Gastroesophageal sphincter (tissue), 3 donors: ENCODE data around the gene OR6S1.
A peak's percentile ranks its signal among the peaks of the same experiment; 100 is the strongest.

Source experiments
- POLR2A ChIP-seq, 2 donors: fragments of 450-650 bp; IDR thresholded peaks; one replicate each; pipeline ENCODE4 v1.6.1; 2017; ENCODE audit warnings: antibody characterized with exemption in 2 of 2, mild to moderate bottlenecking in 2 of 2, moderate library complexity in 1 of 2
- POLR2AphosphoS5 ChIP-seq: sonication (generic); formaldehyde crosslinking; IDR thresholded peaks from one replicate; pipeline ENCODE4 v1.6.1; 2017; ENCODE audit warnings: antibody characterized with exemption
- TF ChIP-seq, protein P1 (sequence below), 4 experiments: fragments of 200-600 bp in 2 of 4; fragments of 450-650 bp in 2 of 4; sonication (generic) in 1 of 4; IDR thresholded peaks; one replicate each; pipeline ENCODE4 v1.5.1; 2017 to 2019; ENCODE audit warnings: antibody characterized with exemption in 4 of 4, mild to moderate bottlenecking in 2 of 4, moderate library complexity in 2 of 4

DNA sequence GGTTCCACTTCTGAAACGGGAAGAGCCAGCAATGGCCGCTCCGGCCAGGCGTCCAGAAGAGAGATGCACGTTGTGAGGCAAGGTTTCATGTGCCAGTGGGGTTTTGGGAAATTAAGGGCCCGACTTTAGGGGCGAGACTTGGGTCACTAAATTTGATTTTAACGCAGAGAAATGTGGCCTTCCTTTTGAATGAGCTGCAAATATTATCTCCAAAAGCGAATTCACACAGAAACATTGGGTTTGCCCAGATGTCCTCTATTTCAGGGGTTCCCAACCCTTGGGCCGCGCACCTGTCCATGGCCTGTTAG, 40.6 kb upstream of the OR6S1 start:
- TF ChIP-seq, protein P1, sequence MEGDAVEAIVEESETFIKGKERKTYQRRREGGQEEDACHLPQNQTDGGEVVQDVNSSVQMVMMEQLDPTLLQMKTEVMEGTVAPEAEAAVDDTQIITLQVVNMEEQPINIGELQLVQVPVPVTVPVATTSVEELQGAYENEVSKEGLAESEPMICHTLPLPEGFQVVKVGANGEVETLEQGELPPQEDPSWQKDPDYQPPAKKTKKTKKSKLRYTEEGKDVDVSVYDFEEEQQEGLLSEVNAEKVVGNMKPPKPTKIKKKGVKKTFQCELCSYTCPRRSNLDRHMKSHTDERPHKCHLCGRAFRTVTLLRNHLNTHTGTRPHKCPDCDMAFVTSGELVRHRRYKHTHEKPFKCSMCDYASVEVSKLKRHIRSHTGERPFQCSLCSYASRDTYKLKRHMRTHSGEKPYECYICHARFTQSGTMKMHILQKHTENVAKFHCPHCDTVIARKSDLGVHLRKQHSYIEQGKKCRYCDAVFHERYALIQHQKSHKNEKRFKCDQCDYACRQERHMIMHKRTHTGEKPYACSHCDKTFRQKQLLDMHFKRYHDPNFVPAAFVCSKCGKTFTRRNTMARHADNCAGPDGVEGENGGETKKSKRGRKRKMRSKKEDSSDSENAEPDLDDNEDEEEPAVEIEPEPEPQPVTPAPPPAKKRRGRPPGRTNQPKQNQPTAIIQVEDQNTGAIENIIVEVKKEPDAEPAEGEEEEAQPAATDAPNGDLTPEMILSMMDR (IDR thresholded peaks at IDR 0.05): peak in 1 of 4 experiments; percentile 7
- TF ChIP-seq POLR2A (IDR thresholded peaks at IDR 0.05) (no peak), POLR2AphosphoS5 (no peak)
